Measurements from ENCODE around the gene NETO2.

Gene NETO2

DNA sequence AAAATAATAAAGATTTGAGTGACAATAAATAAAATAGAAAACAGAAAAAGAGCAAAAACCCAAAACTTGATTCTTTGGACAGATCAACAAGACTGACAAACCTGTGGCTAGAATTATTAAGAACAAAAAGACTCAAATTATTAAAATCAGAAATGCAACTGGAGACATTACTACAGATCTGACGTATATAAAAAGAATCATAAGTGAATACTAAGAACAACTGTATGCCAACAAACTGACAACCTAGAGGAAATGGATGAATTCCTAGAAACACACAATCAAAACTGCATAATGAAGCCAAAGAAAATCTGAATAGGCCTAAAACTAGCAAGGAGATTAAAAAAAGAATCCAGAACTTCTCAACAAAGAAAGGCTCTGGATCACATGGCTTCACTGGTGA, 47.4 kb downstream of the NETO2 start:
- Histone ChIP-seq H2AFZ (ENCODE audit: low read depth, low read length) (no peak overlapping the region), H4K20me1 (ENCODE audit: insufficient read depth, low read length) (no peaks in the 10 kb centered on the region), H3K27me3 (ENCODE audit: low read depth, low read length) (no peaks in the 10 kb centered on the region), H3K9ac (ENCODE audit: low read length) (no peak overlapping the region), H3K4me2 (ENCODE audit: low read length) (no peak overlapping the region), H3K4me1 (ENCODE audit: low read length) (no peaks in the 10 kb centered on the region), H3K27ac (ENCODE audit: low read length) (no peak overlapping the region), H3K36me3 (replicated peaks; ENCODE audit: low read depth, low read length) (no peaks in the 10 kb centered on the region), H3K4me3 (ENCODE audit: low read length) (no peak overlapping the region), H3K9me3 (ENCODE audit: insufficient read depth, low read length) (no peaks in the 10 kb centered on the region), H3K79me2 (ENCODE audit: low read length) (no peaks in the 10 kb centered on the region)
- TF ChIP-seq EZH2phosphoT487 (IDR thresholded peaks at IDR 0.05; ENCODE audit: low read depth) = no peak
- TF ChIP-seq, protein P1, sequence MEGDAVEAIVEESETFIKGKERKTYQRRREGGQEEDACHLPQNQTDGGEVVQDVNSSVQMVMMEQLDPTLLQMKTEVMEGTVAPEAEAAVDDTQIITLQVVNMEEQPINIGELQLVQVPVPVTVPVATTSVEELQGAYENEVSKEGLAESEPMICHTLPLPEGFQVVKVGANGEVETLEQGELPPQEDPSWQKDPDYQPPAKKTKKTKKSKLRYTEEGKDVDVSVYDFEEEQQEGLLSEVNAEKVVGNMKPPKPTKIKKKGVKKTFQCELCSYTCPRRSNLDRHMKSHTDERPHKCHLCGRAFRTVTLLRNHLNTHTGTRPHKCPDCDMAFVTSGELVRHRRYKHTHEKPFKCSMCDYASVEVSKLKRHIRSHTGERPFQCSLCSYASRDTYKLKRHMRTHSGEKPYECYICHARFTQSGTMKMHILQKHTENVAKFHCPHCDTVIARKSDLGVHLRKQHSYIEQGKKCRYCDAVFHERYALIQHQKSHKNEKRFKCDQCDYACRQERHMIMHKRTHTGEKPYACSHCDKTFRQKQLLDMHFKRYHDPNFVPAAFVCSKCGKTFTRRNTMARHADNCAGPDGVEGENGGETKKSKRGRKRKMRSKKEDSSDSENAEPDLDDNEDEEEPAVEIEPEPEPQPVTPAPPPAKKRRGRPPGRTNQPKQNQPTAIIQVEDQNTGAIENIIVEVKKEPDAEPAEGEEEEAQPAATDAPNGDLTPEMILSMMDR (IDR thresholded peaks at IDR 0.05; ENCODE audit: low read depth, low read length) = no peak

DNA sequence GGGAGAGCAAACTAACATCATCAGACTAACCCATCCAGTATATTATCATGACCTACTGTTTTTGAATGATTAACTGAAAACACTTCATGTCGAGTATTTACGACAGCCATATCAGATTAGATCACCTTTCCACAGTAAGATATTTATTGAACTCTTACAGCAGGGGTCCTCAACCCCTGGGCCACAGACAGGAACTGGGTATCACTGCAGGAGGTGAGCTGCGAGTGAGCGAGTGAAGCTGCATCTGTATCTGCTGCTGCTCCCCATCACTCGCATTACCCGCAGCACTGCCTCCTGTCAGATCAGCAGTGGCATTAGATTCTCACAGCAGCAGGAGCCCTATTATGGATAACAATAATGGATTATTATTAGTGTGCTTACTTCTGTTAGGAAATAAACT, 59.5 kb downstream of the NETO2 start:
- no peak overlapping the region for H3K4me3 ChIP-seq (ENCODE audit: low read length)
- H4K20me1 ChIP-seq (ENCODE audit: insufficient read depth, low read length) = no peaks in the 10 kb centered on the region
- H3K27me3 ChIP-seq (ENCODE audit: low read depth, low read length) = no peaks in the 10 kb centered on the region
- TF ChIP-seq EZH2phosphoT487 (IDR thresholded peaks at IDR 0.05; ENCODE audit: low read depth) = no peak
- TF ChIP-seq, protein P1 (IDR thresholded peaks at IDR 0.05; ENCODE audit: low read depth, low read length) = no peak
- no peaks in the 10 kb centered on the region for H3K9me3 ChIP-seq (ENCODE audit: insufficient read depth, low read length)
- no peak overlapping the region for H3K4me2 ChIP-seq (ENCODE audit: low read length)
- H3K4me1 ChIP-seq (ENCODE audit: low read length) = peaks cover 4% of the 10 kb centered on the region; the same call in 1 of the 2 replicates
- H3K9ac ChIP-seq (ENCODE audit: low read length) = no peak overlapping the region
- no peak overlapping the region for H3K27ac ChIP-seq (ENCODE audit: low read length)
- no peaks in the 10 kb centered on the region for H3K36me3 ChIP-seq (replicated peaks; ENCODE audit: low read depth, low read length)
- no peak overlapping the region for H2AFZ ChIP-seq (ENCODE audit: low read depth, low read length)
- no peaks in the 10 kb centered on the region for H3K79me2 ChIP-seq (ENCODE audit: low read length)

DNA sequence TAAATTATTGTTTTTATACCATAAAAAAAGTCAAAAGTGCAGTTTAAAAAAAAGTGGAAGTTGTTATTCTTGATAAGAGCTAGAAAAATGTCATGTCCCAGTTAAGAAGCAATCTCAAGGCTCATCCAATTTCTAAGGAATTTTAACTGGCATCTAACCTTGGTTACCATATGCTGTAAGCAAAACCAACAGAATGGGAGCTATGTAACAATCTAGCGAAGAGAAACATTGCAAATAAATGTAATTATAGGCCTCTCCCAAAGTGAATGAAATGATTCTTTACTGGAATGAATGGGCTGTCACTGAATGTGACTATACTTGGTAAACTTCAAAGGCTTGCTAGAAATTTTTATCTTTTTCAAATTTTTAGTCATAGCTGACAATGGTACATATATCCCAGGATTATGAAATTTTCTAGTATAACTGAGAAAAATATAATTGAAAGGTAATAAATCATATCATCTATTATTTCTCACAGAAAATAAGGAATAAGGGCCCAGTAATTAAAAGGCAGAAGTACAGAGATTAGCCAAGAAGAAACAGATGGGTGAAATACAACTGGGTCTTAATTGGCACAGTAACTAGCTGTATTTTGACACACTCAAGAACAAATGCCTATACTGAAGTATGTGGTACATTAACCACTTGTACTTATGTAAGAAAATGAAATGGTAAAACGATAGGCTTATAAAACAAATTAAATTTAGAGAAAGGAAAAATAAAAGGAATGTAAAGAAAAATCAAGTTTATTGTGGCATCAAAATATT, 61.5 kb downstream of the NETO2 start:
- no peak overlapping the region for H3K9ac ChIP-seq (ENCODE audit: low read length)
- no peak overlapping the region for H3K4me3 ChIP-seq (ENCODE audit: low read length)
- no peaks in the 10 kb centered on the region for H3K36me3 ChIP-seq (replicated peaks; ENCODE audit: low read depth, low read length)
- no peaks in the 10 kb centered on the region for H3K9me3 ChIP-seq (ENCODE audit: insufficient read depth, low read length)
- no peaks in the 10 kb centered on the region for H3K79me2 ChIP-seq (ENCODE audit: low read length)
- H3K4me2 ChIP-seq (ENCODE audit: low read length) = no peak overlapping the region
- no peaks in the 10 kb centered on the region for H4K20me1 ChIP-seq (ENCODE audit: insufficient read depth, low read length)
- H3K27me3 ChIP-seq (ENCODE audit: low read depth, low read length) = no peaks in the 10 kb centered on the region
- no peak for TF ChIP-seq EZH2phosphoT487 (IDR thresholded peaks at IDR 0.05; ENCODE audit: low read depth)
- TF ChIP-seq, protein P1 (IDR thresholded peaks at IDR 0.05; ENCODE audit: low read depth, low read length) = no peak
- peaks cover 2% of the 10 kb centered on the region; the same call in 1 of the 2 replicates for H3K4me1 ChIP-seq (ENCODE audit: low read length)
- H2AFZ ChIP-seq (ENCODE audit: low read depth, low read length) = no peak overlapping the region
- no peak overlapping the region for H3K27ac ChIP-seq (ENCODE audit: low read length)

DNA sequence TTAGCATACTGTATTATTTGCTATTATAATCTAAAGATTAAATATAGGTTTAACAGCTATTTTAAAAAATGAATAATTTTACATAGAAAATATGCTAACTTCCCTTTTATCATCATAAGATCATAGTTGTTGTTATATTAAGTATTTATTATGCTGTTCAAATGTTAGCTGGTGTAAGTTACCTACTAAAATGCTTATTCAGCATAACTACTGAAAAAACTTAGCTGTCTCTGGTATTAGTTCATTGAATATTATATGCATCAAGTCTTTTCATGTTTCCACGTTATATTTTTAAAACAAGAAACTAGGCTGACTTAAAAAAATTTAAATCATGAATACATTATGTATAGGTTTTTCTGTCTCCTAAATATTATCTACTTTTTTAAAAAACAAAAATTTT, 62.6 kb downstream of the NETO2 start:
- Histone ChIP-seq H3K9me3 (ENCODE audit: insufficient read depth, low read length) (no peaks in the 10 kb centered on the region), H2AFZ (ENCODE audit: low read depth, low read length) (no peak overlapping the region), H3K36me3 (replicated peaks; ENCODE audit: low read depth, low read length) (no peaks in the 10 kb centered on the region), H3K27ac (ENCODE audit: low read length) (no peak overlapping the region), H3K27me3 (ENCODE audit: low read depth, low read length) (no peaks in the 10 kb centered on the region), H3K4me3 (ENCODE audit: low read length) (no peak overlapping the region), H3K79me2 (ENCODE audit: low read length) (no peaks in the 10 kb centered on the region), H3K4me2 (ENCODE audit: low read length) (no peak overlapping the region), H3K9ac (ENCODE audit: low read length) (no peak overlapping the region), H4K20me1 (ENCODE audit: insufficient read depth, low read length) (no peaks in the 10 kb centered on the region), H3K4me1 (ENCODE audit: low read length) (peaks cover 3% of the 10 kb centered on the region; the same call in 1 of the 2 replicates)
- TF ChIP-seq, protein P1 (IDR thresholded peaks at IDR 0.05; ENCODE audit: low read depth, low read length) = no peak
- no peak for TF ChIP-seq EZH2phosphoT487 (IDR thresholded peaks at IDR 0.05; ENCODE audit: low read depth)

Data from OCI-LY3 (cell line).